Activated naive CD8-positive, alpha-beta T cell treated with anti-CD3 and anti-CD28 coated beads for 36 hours (primary cell): Measurements from ENCODE around the gene SUDS3. TPM values are rescaled to one million over a fixed set of nuclear protein-coding genes. Genes with fewer than 3 reads are reported as not detected.

Experiments used
- DNase-seq: peaks from one replicate; pipeline ENCODE4 v3.0.0; 2021
- H3K27ac Mint-ChIP-seq: one replicate; pipeline ENCODE4 v1.8.0; 2022; ENCODE audit warnings: mild to moderate bottlenecking, moderate library complexity, mixed read lengths
- H3K27me3 Mint-ChIP-seq: one replicate; pipeline ENCODE4 v1.8.0; 2022; ENCODE audit warnings: mild to moderate bottlenecking, mixed read lengths
- H3K36me3 Mint-ChIP-seq: one replicate; pipeline ENCODE4 v1.8.0; 2021; ENCODE audit warnings: mild to moderate bottlenecking, mixed read lengths
- H3K4me1 Mint-ChIP-seq: one replicate; pipeline ENCODE4 v1.8.0; 2021; ENCODE audit warnings: mixed read lengths
- H3K4me3 Mint-ChIP-seq: one replicate; pipeline ENCODE4 v1.8.0; 2022; ENCODE audit warnings: mild to moderate bottlenecking, moderate library complexity, mixed read lengths
- H3K9me3 Mint-ChIP-seq: one replicate; pipeline ENCODE4 v1.8.0; 2022; ENCODE audit warnings: mixed read lengths
- total RNA-seq, 2 experiments: library from RNA; stranded (reverse); gene quantifications; one replicate each; pipeline ENCODE4 v1.2.3, GENCODE V29; 2021

Gene SUDS3
- total RNA-seq: 10 to 100 TPM; 19.0 to 22.3 TPM

DNA sequence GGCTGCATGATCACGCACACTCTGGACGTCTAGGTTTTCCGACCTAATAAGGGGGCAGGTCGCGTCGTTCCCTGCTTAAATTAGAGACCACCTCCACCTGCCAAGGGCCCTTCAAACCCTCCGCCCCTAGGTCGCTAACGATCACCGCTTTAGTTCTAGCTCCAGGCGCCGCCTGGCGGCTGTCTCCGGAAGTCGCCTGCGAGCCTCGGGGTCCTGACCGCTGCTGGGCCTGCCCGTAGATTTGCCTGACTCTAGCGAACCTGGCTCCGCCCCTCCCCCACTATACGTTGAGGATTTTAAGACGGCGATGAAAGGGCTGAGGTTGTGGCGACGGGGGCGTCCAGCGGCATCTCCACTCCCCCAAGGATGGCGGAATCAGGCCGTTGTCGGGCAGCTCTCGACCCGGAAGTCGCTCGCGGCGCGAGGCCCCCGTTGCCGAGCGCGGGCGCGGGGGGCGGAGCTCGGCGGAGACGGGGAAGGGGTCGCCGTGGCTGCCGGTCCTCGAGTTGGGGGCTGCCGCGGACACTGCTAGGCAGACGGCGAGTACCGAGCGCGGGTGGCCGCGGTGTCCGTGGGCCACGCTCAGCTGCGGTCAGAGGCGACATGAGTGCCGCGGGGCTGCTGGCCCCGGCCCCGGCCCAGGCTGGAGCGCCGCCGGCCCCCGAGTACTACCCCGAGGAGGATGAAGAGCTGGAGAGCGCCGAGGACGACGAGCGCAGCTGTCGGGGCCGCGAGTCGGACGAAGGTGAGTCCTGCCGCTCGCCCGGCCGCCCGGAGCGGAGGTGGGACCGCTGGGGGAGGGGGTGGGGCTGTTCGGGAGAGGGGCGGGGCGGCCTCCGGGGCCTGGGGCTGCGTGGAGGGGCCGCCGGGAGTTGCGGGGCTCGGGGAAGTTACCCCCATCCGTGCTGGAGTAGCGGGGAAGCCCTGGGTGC, at the start of gene SUDS3:
Gene SUDS3, plus strand, starts transcription at position 467 of the 932 bp plus-strand sequence. Its CDS starts 137 bp downstream, at position 604.
- H3K36me3 Mint-ChIP-seq: no peaks in the 10 kb centered on the region
- no peaks in the 10 kb centered on the region for H3K27me3 Mint-ChIP-seq
- DNase-seq: peak; percentile 90
- H3K4me3 Mint-ChIP-seq: peak within 1 kb of the TSS; percentile 84
- peak within 1 kb of the TSS; percentile 99 for H3K27ac Mint-ChIP-seq
- peaks cover 26% of the 10 kb centered on the region for H3K4me1 Mint-ChIP-seq
- H3K9me3 Mint-ChIP-seq: no peaks in the 10 kb centered on the region

GRCh38 chr12:118326991-118327390, 49.4 kb upstream of the SUDS3 start:
- no peak for DNase-seq
- Mint-ChIP-seq H3K36me3 (peaks cover 25% of the 10 kb centered on the region), H3K4me1 (peaks cover 33% of the 10 kb centered on the region)

GRCh38 chr12:118327391-118327790, 49.0 kb upstream of the SUDS3 start:
- no peak overlapping the region for H3K4me3 Mint-ChIP-seq
- DNase-seq: no peak
- H3K27ac Mint-ChIP-seq: no peak overlapping the region
- no peaks in the 10 kb centered on the region for H3K27me3 Mint-ChIP-seq
- H3K4me1 Mint-ChIP-seq: peaks cover 33% of the 10 kb centered on the region
- H3K9me3 Mint-ChIP-seq: no peaks in the 10 kb centered on the region
- peaks cover 25% of the 10 kb centered on the region for H3K36me3 Mint-ChIP-seq

More at GRCh38 chr12:118326991-118327390, 49.4 kb upstream of the SUDS3 start:
- H3K27ac Mint-ChIP-seq: no peak overlapping the region
- no peaks in the 10 kb centered on the region for H3K27me3 Mint-ChIP-seq
- H3K4me3 Mint-ChIP-seq: no peak overlapping the region
- no peaks in the 10 kb centered on the region for H3K9me3 Mint-ChIP-seq

GRCh38 chr12:118328486-118329330, 47.6 kb upstream of the SUDS3 start:
- Mint-ChIP-seq H3K4me1 (peaks cover 40% of the 10 kb centered on the region), H3K4me3 (no peak overlapping the region), H3K36me3 (peaks cover 35% of the 10 kb centered on the region), H3K9me3 (no peaks in the 10 kb centered on the region), H3K27ac (no peak overlapping the region), H3K27me3 (no peaks in the 10 kb centered on the region)
- no peak for DNase-seq

- Mint-ChIP-seq H3K27ac (no peak overlapping the region), H3K4me1 (peaks cover 40% of the 10 kb centered on the region), H3K36me3 (peaks cover 36% of the 10 kb centered on the region), H3K9me3 (no peaks in the 10 kb centered on the region), H3K27me3 (no peaks in the 10 kb centered on the region), H3K4me3 (no peak overlapping the region)
- DNase-seq: no peak
Observed at GRCh38 chr12:118330421-118331018, 45.8 kb upstream of the SUDS3 start.

DNA sequence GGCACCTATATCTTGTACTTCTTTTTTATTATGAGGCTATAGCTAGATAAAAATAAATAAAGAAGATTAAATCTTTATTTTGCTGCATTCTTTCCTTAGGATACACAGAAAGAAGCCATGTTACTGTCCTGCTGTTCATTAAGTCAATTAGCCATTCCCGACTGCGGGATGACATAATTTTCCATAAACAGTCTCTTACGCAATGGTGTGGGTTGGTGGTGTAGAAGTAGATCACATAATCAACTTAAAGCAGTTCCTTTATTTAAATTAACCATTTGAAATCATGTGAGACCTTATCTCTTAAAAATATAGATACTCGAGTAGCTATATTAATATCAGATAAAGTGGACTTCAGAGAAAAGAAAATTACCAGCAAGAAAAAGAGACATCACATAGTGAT, 43.8 kb upstream of the SUDS3 start:
- H3K4me3 Mint-ChIP-seq: no peak overlapping the region
- H3K4me1 Mint-ChIP-seq: peaks cover 44% of the 10 kb centered on the region
- peaks cover 33% of the 10 kb centered on the region for H3K36me3 Mint-ChIP-seq
- no peaks in the 10 kb centered on the region for H3K27me3 Mint-ChIP-seq
- H3K9me3 Mint-ChIP-seq: peaks cover 1% of the 10 kb centered on the region
- no peak overlapping the region for H3K27ac Mint-ChIP-seq
- DNase-seq: no peak

GRCh38 chr12:118334241-118334640, 42.1 kb upstream of the SUDS3 start:
- no peak overlapping the region for H3K4me3 Mint-ChIP-seq
- peaks cover 1% of the 10 kb centered on the region for H3K9me3 Mint-ChIP-seq
- H3K4me1 Mint-ChIP-seq: peaks cover 40% of the 10 kb centered on the region
- no peak for DNase-seq
- no peaks in the 10 kb centered on the region for H3K27me3 Mint-ChIP-seq
- H3K36me3 Mint-ChIP-seq: peaks cover 37% of the 10 kb centered on the region
- no peak overlapping the region for H3K27ac Mint-ChIP-seq

DNA sequence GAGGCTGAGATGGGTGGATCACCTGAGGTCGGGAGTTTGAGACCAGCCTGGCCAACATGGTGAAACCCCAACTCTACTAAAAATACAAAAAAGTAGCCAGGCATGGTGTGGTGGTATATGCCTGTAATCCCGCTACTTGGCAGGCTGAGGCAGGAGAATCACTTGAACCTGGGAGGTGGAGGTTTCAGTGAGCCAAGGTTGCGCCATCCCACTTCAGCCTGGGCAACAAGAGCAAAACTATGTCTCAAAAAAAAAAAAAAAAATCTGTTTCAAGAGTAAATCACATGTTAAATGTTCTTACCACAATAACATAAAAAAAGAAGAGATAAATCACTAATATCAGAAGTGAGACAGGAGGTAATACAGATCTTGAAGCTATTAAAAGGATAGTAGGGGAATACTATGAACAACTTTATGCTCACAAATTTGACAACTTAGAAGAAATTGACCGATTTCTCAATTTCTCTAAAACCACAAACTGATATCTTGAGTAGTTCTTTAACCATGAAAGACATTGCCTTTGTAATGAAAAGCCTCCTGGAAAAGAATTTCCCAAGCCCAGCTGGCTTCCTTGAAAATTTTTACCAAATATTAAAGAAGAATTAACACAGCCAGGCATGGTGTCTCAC, 41.3 kb upstream of the SUDS3 start:
- Mint-ChIP-seq H3K4me1 (peaks cover 36% of the 10 kb centered on the region), H3K9me3 (peaks cover 1% of the 10 kb centered on the region), H3K27me3 (no peaks in the 10 kb centered on the region), H3K4me3 (no peak overlapping the region), H3K36me3 (peaks cover 42% of the 10 kb centered on the region), H3K27ac (no peak overlapping the region)
- DNase-seq: no peak

DNA sequence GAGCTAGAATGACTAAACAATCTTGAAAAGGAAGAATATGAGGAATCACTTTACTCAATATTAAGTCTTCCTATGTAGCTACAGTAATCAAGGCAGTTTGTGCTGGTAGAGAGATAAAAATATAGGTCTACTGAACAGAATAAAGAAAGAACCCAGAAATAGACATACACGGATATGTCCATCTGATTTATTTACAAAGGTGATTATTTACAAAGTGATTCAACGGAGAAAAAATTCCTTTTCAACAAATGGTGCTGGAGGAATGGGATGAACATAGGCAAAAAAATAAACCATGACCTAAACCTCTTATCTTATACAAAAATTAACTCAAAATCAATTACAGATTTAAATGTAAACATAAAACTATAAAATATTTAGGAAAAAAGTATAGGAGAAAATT, 40.2 kb upstream of the SUDS3 start:
- H3K27me3 Mint-ChIP-seq: no peaks in the 10 kb centered on the region
- peaks cover 25% of the 10 kb centered on the region for H3K4me1 Mint-ChIP-seq
- H3K4me3 Mint-ChIP-seq: no peak overlapping the region
- H3K9me3 Mint-ChIP-seq: peaks cover 1% of the 10 kb centered on the region
- DNase-seq: no peak
- H3K27ac Mint-ChIP-seq: no peak overlapping the region
- peaks cover 36% of the 10 kb centered on the region for H3K36me3 Mint-ChIP-seq

DNA sequence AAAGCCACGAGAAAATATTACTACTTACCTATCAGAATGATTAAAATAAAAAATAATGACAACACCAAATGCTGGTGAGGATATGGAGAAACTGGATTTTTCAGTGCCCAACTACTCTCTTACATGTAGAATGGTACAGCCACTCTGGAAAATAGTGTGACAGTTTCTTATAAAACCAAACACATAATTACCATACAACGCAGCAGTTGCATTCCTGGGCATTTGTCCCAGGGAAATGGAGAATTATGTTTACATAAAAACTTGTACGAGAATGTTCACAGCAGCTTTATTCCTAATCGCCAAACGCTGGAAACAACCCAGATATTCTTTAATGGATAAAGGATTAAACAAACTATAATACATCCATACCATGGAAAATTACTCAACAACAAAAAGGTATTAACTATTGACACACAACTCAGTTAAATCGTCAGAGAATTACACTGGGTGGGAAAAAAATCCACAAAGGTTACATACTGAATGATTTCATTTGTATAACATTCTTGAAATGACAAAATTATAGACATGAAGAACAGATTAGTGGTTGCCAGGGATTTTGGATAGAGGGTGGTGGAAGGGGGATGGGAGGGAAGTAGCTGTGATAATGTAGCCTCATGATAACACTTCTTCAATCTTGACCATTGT, 39.0 kb upstream of the SUDS3 start:
- H3K27me3 Mint-ChIP-seq: no peaks in the 10 kb centered on the region
- no peak for DNase-seq
- no peak overlapping the region for H3K4me3 Mint-ChIP-seq
- peaks cover 25% of the 10 kb centered on the region for H3K4me1 Mint-ChIP-seq
- H3K36me3 Mint-ChIP-seq: peaks cover 38% of the 10 kb centered on the region
- H3K27ac Mint-ChIP-seq: no peak overlapping the region
- H3K9me3 Mint-ChIP-seq: peaks cover 1% of the 10 kb centered on the region

GRCh38 chr12:118342090-118342489, 34.3 kb upstream of the SUDS3 start:
- no peaks in the 10 kb centered on the region for H3K9me3 Mint-ChIP-seq
- H3K4me1 Mint-ChIP-seq: peaks cover 22% of the 10 kb centered on the region
- H3K4me3 Mint-ChIP-seq: no peak overlapping the region
- peaks cover 20% of the 10 kb centered on the region for H3K36me3 Mint-ChIP-seq
- no peak overlapping the region for H3K27ac Mint-ChIP-seq
- H3K27me3 Mint-ChIP-seq: no peaks in the 10 kb centered on the region
- DNase-seq: no peak

GRCh38 chr12:118344829-118345228, 31.5 kb upstream of the SUDS3 start:
- H3K4me1 Mint-ChIP-seq: peaks cover 30% of the 10 kb centered on the region
- no peak overlapping the region for H3K27ac Mint-ChIP-seq
- H3K36me3 Mint-ChIP-seq: peaks cover 11% of the 10 kb centered on the region
- no peaks in the 10 kb centered on the region for H3K9me3 Mint-ChIP-seq
- no peaks in the 10 kb centered on the region for H3K27me3 Mint-ChIP-seq
- H3K4me3 Mint-ChIP-seq: no peak overlapping the region
- DNase-seq: no peak

DNA sequence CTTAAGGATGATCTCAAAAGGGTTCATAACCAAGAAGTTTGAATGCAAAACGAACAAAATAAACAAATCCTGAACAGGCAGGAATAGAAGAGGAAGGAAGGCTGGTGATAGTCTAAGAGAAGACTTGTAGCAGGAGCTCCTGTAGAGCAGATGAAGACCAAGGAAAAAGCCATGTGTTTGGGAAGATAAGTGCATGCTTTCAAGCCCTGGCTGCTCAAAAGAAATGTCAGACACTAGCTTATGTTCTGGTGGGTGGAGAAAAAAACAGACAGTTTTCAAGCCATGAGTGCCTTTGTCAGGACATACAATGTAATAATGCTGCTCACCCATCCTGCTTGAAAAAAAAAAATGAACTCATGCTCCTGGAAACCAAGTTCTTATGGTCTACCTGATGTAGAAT, 31.0 kb upstream of the SUDS3 start:
- no peaks in the 10 kb centered on the region for H3K27me3 Mint-ChIP-seq
- no peak for DNase-seq
- peaks cover 10% of the 10 kb centered on the region for H3K36me3 Mint-ChIP-seq
- H3K4me3 Mint-ChIP-seq: no peak overlapping the region
- no peaks in the 10 kb centered on the region for H3K9me3 Mint-ChIP-seq
- no peak overlapping the region for H3K27ac Mint-ChIP-seq
- peaks cover 35% of the 10 kb centered on the region for H3K4me1 Mint-ChIP-seq

DNA sequence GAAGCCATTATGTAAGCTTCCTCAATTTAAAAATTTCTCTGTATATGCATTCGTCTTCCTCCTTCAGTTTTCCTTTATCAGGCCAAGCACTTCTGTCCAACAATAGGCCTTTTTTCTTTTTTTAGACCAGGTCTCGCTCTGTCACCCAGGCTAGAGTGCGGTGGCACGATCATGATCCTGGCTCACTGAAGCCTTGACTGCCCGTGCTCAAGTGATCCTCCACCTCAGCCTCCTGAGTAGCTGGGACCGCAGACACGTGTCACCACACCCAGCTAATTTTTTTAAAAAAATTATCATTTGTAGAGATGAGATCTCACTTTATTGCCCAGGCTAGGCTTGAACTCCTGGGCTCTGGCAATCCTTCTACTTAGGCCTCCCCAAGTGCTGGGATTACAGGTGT, 29.5 kb upstream of the SUDS3 start:
- Mint-ChIP-seq H3K27ac (no peak overlapping the region), H3K4me3 (no peak overlapping the region), H3K4me1 (peaks cover 36% of the 10 kb centered on the region), H3K36me3 (peaks cover 9% of the 10 kb centered on the region), H3K9me3 (no peaks in the 10 kb centered on the region), H3K27me3 (no peaks in the 10 kb centered on the region)
- DNase-seq: no peak
